GM12872 (cell line): ENCODE results near the gene DYRK3.

Experiments
- TF ChIP-seq, protein P1 (sequence below): IDR thresholded peaks from 3 replicates; pipeline ENCODE4 v1.5.1; 2011; ENCODE audit warnings: low read depth, mild to moderate bottlenecking, low read length, moderate library complexity; ENCODE audit not compliant: insufficient read depth

Gene DYRK3

DNA sequence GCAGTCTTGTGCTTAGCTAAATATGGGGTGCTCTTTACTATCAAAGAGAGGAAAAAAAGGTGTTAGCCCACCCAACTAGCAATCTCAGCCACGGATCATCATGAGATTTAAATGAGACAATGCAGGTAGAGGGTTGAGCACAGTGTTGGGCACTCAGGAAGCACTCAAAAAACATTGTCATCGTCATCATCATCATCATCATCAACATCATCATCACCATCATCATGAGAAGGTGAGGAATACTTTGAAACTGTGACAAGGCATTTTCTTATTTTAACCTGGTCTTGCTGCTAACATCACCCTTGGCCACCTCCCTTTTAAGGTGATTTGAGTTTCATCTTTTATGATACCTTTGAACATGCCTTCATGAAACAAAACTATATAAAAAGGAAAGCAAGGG is 46.0 kb downstream of the DYRK3 start:
- TF ChIP-seq, protein P1, sequence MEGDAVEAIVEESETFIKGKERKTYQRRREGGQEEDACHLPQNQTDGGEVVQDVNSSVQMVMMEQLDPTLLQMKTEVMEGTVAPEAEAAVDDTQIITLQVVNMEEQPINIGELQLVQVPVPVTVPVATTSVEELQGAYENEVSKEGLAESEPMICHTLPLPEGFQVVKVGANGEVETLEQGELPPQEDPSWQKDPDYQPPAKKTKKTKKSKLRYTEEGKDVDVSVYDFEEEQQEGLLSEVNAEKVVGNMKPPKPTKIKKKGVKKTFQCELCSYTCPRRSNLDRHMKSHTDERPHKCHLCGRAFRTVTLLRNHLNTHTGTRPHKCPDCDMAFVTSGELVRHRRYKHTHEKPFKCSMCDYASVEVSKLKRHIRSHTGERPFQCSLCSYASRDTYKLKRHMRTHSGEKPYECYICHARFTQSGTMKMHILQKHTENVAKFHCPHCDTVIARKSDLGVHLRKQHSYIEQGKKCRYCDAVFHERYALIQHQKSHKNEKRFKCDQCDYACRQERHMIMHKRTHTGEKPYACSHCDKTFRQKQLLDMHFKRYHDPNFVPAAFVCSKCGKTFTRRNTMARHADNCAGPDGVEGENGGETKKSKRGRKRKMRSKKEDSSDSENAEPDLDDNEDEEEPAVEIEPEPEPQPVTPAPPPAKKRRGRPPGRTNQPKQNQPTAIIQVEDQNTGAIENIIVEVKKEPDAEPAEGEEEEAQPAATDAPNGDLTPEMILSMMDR, result no peak

DNA sequence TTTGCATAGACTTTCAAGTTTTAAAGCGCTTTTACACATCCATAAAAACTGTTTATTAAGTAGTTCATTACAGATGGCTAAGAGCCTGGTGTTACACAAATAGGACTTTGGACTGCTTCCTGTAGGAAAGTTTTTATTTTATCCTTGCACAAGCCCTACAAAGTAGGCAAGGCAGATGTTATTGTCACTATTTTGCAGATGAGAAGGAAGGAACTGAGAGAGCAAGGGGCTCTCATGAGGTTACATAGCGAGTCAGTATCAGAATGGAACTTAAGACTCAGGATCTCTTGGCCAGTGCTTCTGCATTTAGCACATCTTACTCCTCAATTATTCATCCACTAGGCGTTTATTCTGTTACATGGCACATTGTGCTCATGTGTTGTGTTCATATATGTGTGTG is 46.8 kb downstream of the DYRK3 start:
- TF ChIP-seq, protein P1, result no peak

DNA sequence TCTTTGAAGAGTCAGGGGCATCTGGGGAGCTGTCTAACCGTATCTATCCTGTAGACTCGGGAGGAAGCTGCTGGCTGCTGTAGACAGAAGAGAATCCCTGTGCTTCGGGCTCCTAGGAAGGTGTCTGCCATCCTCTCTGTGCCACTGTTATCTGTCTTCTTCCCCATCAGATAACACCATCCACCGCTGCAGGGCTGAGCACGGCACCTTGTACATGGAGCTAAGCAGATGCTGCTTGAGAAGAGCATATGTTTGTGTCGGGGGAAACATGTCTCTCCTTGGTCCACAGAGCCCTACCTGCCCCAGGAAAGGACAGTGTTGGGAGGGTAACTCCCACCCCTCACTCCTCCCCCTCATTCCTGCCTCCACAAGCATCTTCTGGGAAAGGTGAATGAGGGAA is 48.0 kb downstream of the DYRK3 start:
- TF ChIP-seq, protein P1, result no peak

DNA sequence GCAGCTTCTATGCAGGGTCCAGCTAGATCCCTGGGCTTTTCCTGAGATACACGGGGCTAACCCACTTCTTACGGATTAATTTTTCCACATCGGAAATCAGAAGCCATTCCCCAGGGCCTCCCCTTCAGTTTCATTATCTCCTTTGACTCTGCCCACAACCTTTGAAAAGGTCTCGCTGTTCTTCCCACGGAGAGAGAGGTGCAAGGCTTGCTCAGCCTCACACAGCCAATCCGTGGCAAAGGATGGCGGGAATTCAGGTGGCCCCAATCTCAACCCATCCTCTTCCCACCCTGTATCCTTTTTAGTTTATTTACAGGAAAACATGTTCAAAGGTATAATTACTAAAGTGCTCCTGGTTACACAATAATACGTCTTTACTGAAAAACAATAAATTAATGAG is 48.7 kb downstream of the DYRK3 start:
- TF ChIP-seq, protein P1, result no peak

DNA sequence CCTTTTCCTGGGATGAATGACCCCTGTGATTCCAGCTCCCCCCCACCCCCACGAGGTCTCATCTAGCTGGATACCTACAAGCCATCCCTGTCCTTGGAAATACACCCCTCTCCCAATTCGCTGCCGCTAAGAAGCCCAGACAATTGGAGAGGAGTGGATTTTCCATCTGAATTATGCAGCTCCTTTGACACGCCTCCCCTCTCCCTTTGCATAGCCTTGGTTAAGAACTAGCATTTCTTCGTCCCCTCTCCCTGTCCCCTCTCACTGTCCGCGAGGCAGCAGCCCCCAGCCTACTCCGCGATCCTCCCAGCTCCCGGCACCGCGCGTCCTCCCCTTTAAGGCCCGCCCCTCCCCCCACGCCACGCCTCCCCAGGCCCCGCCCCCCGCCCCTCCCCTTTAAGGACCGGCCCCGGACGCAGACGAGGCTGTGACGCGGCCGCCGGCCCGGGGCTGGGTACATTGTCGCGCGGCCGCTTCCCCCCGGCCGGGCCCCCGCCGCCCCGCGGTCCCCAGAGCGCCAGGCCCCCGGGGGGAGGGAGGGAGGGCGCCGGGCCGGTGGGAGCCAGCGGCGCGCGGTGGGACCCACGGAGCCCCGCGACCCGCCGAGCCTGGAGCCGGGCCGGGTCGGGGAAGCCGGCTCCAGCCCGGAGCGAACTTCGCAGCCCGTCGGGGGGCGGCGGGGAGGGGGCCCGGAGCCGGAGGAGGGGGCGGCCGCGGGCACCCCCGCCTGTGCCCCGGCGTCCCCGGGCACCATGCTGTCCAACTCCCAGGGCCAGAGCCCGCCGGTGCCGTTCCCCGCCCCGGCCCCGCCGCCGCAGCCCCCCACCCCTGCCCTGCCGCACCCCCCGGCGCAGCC is 49.4 kb downstream of the DYRK3 start, which contains the start of gene MAPKAPK2:
TSS of gene MAPKAPK2 (plus strand) at position 428 of the 856 bp plus-strand sequence. CDS start at position 753, 325 bp downstream.
- TF ChIP-seq, protein P1, result no peak

DNA sequence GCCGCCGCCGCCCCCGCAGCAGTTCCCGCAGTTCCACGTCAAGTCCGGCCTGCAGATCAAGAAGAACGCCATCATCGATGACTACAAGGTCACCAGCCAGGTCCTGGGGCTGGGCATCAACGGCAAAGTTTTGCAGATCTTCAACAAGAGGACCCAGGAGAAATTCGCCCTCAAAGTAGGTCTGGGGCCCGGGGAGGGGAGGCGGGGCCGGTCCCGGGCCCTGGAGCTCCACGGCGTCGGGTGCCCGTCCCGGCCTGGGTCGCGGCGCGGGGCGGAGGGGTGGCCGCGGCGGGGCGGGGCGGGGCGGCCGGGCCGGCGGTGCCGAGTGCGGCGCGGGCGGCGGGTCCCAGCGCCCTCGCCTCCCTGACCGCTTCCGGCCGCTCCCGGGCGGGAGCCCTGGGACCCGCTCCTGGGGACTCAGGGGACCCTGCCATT is 50.0 kb downstream of the DYRK3 start:
- TF ChIP-seq, protein P1, result no peak

DNA sequence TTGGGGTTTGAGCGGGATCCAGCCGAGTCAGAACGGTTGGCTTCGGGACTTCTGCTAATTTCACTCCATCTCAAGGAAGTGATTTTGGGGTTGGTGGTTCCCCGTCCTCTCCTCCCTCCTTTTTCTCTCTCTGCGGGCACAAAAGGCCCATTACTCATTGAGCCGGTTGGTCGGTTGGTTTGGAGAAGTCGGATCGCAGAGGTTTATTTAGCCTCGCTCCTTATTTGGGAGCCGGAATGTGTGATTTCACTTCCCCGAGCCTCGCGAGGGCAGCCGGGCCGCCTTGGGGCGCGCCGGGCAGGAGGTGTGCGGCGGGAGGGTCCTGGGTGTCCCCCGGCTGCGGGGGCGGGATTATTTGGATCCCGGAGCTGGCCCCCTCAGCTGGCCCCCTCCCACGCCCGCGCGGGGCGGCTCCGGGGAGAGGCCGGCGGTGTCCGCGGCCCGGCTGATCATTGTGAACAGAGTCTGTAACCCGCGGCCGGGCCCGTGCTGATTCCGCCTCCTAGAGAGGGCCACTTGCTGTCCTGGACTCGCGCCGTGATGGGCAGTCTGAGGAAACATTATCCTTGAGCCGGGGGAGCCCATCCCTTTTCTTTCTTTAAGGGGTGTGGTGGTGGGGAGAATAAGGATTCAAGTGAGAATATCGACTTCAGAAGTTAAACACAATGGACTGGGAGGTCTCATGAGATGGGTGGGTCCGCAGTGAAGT is 50.6 kb downstream of the DYRK3 start:
- TF ChIP-seq, protein P1, result no peak
